Measurements from ENCODE around the gene ADAM33. TPM values are rescaled to one million over a fixed set of nuclear protein-coding genes. Genes with fewer than 3 reads are reported as not detected.

Gene ADAM33
- total and polyA plus RNA-seq, 2 experiments from 2014 or later, result 2.8 to 6.0 TPM

DNA sequence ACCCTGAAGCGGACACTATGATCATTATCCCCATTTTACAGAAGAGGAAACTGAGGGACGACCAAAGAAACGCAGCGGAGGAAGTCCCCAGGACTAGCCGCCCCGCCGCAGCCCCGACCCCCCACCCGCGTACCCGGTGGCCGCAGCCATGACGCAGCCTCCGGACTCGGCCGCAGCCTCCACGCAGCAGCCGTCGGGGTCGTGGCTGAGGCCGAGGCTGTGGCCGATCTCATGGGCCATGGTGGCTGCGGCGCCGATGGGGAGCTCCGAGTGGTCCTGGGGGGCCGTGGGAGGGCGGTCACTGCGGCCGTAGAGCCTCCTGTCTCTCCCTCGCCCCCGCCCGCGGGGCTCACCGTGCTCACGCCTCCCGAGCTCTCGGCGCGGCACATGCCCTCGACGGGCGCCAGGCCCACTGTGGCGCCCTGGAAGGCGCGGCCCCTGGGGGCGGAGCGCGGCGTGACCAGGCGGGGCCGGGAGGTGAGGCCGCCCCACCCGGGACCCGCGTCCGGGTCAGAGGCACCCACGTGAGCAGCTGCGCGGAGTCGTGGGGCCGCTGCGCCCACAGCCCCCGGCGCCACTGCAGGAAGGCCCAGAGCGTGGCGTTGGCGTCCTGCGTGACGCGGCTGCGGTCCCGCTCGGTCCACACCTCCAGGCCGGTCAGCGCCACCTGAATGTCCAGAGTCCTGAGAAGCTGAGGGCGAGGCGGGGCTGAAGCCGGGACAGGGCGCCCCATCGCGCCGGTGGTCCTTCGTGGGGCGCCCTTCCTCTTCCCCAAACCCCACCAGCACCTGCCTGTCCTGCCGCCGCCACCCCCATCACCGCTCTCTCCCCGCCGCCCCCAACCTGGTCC lies 8.4 kb downstream of the ADAM33 start:
- DNase-seq (ENCODE audit: low spot score) (peak; percentile 54), ATAC-seq (peak; percentile 6)
- peaks cover 26% of the 10 kb centered on the region for H3K27me3 Mint-ChIP-seq (ENCODE audit: insufficient read depth, low read depth, poor library complexity)
- Histone ChIP-seq H3K4me2 (peak overlapping the region; percentile 85), H4K20me1 (replicated peaks; ENCODE audit: insufficient read depth) (no peaks in the 10 kb centered on the region), H3F3A (replicated peaks; ENCODE audit: low read depth) (peaks cover 3% of the 10 kb centered on the region; the same call in 1 of the 2 replicates), H3K79me2 (replicated peaks; ENCODE audit: insufficient read depth) (no peaks in the 10 kb centered on the region), H3K36me3 (ENCODE audit: insufficient read depth) (no peaks in the 10 kb centered on the region), H2AFZ (no peak overlapping the region), H3K27ac (ENCODE audit: low read depth) (no peak overlapping the region), H3K4me3 (peak overlapping the region; percentile 62), H3K9me2 (ENCODE audit: insufficient read depth) (no peaks in the 10 kb centered on the region), H3K4me1 (ENCODE audit: insufficient read depth) (no peaks in the 10 kb centered on the region), H3K27me3 (ENCODE audit: insufficient read depth) (peaks cover 45% of the 10 kb centered on the region)
- peak overlapping the region; percentile 64 for H3K4me3 Mint-ChIP-seq
- no peak overlapping the region for H3K27ac Mint-ChIP-seq
- H3K9me3 Mint-ChIP-seq, result no peaks in the 10 kb centered on the region; the same call in 2 of the 3 replicates
- TF ChIP-seq JUNB (IDR thresholded peaks at IDR 0.05; ENCODE audit: unreplicated experiment) (no peak), ZNF114 (CRISPR knock-in tag; IDR thresholded peaks at IDR 0.05) (no peak), CREB1 (CRISPR knock-in tag; IDR thresholded peaks at IDR 0.05; ENCODE audit: low read depth) (no peak), POLR2AphosphoS5 (IDR thresholded peaks at IDR 0.05; ENCODE audit: low read depth) (no peak), ZNF331 (CRISPR knock-in tag; IDR thresholded peaks at IDR 0.05; ENCODE audit: low read depth) (no peak), NANOG (IDR thresholded peaks at IDR 0.05; ENCODE audit: borderline replicate concordance) (no peak), EZH2phosphoT487 (IDR thresholded peaks at IDR 0.05; ENCODE audit: unreplicated experiment) (no peak), EZH2 (IDR thresholded peaks at IDR 0.05; ENCODE audit: low read depth, unreplicated experiment) (no peak), STAT1 (IDR thresholded peaks at IDR 0.05; ENCODE audit: unreplicated experiment) (no peak)
- TF ChIP-seq, protein P1, sequence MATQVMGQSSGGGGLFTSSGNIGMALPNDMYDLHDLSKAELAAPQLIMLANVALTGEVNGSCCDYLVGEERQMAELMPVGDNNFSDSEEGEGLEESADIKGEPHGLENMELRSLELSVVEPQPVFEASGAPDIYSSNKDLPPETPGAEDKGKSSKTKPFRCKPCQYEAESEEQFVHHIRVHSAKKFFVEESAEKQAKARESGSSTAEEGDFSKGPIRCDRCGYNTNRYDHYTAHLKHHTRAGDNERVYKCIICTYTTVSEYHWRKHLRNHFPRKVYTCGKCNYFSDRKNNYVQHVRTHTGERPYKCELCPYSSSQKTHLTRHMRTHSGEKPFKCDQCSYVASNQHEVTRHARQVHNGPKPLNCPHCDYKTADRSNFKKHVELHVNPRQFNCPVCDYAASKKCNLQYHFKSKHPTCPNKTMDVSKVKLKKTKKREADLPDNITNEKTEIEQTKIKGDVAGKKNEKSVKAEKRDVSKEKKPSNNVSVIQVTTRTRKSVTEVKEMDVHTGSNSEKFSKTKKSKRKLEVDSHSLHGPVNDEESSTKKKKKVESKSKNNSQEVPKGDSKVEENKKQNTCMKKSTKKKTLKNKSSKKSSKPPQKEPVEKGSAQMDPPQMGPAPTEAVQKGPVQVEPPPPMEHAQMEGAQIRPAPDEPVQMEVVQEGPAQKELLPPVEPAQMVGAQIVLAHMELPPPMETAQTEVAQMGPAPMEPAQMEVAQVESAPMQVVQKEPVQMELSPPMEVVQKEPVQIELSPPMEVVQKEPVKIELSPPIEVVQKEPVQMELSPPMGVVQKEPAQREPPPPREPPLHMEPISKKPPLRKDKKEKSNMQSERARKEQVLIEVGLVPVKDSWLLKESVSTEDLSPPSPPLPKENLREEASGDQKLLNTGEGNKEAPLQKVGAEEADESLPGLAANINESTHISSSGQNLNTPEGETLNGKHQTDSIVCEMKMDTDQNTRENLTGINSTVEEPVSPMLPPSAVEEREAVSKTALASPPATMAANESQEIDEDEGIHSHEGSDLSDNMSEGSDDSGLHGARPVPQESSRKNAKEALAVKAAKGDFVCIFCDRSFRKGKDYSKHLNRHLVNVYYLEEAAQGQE (IDR thresholded peaks at IDR 0.05; ENCODE audit: unreplicated experiment), result no peak
- TF ChIP-seq, protein P2, sequence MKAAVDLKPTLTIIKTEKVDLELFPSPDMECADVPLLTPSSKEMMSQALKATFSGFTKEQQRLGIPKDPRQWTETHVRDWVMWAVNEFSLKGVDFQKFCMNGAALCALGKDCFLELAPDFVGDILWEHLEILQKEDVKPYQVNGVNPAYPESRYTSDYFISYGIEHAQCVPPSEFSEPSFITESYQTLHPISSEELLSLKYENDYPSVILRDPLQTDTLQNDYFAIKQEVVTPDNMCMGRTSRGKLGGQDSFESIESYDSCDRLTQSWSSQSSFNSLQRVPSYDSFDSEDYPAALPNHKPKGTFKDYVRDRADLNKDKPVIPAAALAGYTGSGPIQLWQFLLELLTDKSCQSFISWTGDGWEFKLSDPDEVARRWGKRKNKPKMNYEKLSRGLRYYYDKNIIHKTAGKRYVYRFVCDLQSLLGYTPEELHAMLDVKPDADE (IDR thresholded peaks at IDR 0.05), result no peak
- TF ChIP-seq, protein P3, sequence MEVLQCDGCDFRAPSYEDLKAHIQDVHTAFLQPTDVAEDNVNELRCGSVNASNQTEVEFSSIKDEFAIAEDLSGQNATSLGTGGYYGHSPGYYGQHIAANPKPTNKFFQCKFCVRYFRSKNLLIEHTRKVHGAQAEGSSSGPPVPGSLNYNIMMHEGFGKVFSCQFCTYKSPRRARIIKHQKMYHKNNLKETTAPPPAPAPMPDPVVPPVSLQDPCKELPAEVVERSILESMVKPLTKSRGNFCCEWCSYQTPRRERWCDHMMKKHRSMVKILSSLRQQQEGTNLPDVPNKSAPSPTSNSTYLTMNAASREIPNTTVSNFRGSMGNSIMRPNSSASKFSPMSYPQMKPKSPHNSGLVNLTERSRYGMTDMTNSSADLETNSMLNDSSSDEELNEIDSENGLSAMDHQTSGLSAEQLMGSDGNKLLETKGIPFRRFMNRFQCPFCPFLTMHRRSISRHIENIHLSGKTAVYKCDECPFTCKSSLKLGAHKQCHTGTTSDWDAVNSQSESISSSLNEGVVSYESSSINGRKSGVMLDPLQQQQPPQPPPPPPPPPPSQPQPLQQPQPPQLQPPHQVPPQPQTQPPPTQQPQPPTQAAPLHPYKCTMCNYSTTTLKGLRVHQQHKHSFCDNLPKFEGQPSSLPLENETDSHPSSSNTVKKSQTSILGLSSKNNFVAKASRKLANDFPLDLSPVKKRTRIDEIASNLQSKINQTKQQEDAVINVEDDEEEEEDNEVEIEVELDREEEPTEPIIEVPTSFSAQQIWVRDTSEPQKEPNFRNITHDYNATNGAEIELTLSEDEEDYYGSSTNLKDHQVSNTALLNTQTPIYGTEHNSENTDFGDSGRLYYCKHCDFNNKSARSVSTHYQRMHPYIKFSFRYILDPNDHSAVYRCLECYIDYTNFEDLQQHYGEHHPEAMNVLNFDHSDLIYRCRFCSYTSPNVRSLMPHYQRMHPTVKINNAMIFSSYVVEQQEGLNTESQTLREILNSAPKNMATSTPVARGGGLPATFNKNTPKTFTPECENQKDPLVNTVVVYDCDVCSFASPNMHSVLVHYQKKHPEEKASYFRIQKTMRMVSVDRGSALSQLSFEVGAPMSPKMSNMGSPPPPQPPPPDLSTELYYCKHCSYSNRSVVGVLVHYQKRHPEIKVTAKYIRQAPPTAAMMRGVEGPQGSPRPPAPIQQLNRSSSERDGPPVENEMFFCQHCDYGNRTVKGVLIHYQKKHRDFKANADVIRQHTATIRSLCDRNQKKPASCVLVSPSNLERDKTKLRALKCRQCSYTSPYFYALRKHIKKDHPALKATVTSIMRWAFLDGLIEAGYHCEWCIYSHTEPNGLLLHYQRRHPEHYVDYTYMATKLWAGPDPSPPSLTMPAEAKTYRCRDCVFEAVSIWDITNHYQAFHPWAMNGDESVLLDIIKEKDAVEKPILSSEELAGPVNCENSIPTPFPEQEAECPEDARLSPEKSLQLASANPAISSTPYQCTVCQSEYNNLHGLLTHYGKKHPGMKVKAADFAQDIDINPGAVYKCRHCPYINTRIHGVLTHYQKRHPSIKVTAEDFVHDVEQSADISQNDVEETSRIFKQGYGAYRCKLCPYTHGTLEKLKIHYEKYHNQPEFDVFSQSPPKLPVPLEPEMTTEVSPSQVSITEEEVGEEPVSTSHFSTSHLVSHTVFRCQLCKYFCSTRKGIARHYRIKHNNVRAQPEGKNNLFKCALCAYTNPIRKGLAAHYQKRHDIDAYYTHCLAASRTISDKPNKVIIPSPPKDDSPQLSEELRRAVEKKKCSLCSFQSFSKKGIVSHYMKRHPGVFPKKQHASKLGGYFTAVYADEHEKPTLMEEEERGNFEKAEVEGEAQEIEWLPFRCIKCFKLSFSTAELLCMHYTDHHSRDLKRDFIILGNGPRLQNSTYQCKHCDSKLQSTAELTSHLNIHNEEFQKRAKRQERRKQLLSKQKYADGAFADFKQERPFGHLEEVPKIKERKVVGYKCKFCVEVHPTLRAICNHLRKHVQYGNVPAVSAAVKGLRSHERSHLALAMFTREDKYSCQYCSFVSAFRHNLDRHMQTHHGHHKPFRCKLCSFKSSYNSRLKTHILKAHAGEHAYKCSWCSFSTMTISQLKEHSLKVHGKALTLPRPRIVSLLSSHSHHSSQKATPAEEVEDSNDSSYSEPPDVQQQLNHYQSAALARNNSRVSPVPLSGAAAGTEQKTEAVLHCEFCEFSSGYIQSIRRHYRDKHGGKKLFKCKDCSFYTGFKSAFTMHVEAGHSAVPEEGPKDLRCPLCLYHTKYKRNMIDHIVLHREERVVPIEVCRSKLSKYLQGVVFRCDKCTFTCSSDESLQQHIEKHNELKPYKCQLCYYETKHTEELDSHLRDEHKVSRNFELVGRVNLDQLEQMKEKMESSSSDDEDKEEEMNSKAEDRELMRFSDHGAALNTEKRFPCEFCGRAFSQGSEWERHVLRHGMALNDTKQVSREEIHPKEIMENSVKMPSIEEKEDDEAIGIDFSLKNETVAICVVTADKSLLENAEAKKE (CRISPR knock-in tag; IDR thresholded peaks at IDR 0.05), result no peak
- TF ChIP-seq, protein P4, sequence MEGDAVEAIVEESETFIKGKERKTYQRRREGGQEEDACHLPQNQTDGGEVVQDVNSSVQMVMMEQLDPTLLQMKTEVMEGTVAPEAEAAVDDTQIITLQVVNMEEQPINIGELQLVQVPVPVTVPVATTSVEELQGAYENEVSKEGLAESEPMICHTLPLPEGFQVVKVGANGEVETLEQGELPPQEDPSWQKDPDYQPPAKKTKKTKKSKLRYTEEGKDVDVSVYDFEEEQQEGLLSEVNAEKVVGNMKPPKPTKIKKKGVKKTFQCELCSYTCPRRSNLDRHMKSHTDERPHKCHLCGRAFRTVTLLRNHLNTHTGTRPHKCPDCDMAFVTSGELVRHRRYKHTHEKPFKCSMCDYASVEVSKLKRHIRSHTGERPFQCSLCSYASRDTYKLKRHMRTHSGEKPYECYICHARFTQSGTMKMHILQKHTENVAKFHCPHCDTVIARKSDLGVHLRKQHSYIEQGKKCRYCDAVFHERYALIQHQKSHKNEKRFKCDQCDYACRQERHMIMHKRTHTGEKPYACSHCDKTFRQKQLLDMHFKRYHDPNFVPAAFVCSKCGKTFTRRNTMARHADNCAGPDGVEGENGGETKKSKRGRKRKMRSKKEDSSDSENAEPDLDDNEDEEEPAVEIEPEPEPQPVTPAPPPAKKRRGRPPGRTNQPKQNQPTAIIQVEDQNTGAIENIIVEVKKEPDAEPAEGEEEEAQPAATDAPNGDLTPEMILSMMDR (conservative IDR thresholded peaks at IDR 0.05; ENCODE audit: low read depth in 2 of 2), result no peak
- H3K4me1 Mint-ChIP-seq, result peaks cover 30% of the 10 kb centered on the region
- H3K36me3 Mint-ChIP-seq (ENCODE audit: low read depth), result no peaks in the 10 kb centered on the region
